Naive thymus-derived CD4-positive, alpha-beta T cell (primary cell): ENCODE data around the gene LITAFD. TPM values are rescaled to one million over a fixed set of nuclear protein-coding genes. Genes with fewer than 3 reads are reported as not detected.
A peak's percentile ranks its signal among the peaks of the same experiment; 100 is the strongest.

ENCODE experiments used
- ATAC-seq: fragments of 150-1000 bp; cut with Tn5 transposase; 2 replicates; pipeline ENCODE4 v1.10.0; 2021; ENCODE audit warnings: mild to moderate bottlenecking, moderate library complexity
- CTCF ChIA-PET: fragments of 350-600 bp; sonication (Branson Sonifier 250); formaldehyde crosslinking; loops from one replicate; lab custom pipeline; 2021; ENCODE audit warnings: antibody characterized with exemption; lab: Charles Lee
- POLR2A ChIA-PET: fragments of 350-600 bp; sonication (Branson Sonifier 250); formaldehyde crosslinking; loops from one replicate; lab custom pipeline; 2021; ENCODE audit warnings: antibody characterized with exemption, inconsistent platforms; lab: Charles Lee
- DNase-seq, 9 donors: peaks; one replicate each; pipeline versions ENCODE4 v3.0.0 to v3.0.0-alpha.2; 2020 to 2022; ENCODE audit warnings: mixed read lengths in 1 of 9
- H3K27ac ChIP-seq: one replicate; pipeline ENCODE4 v1.7.0; 2013; ENCODE audit warnings: mild to moderate bottlenecking, low read depth, low read length, moderate library complexity
- H3K27me3 ChIP-seq, 2 donors: one replicate each; pipeline ENCODE4 v1.7.0; 2013; ENCODE audit warnings: low read length in 2 of 2, mild to moderate bottlenecking in 2 of 2, moderate library complexity in 2 of 2; ENCODE audit not compliant: control insufficient read depth in 2 of 2, insufficient read depth in 2 of 2
- H3K36me3 ChIP-seq, 3 experiments: 1 replicate in 2 of 3; 2 replicates in 1 of 3; pipeline ENCODE4 v1.7.0; 2013; ENCODE audit warnings: low read length in 3 of 3, mild to moderate bottlenecking in 3 of 3, moderate library complexity in 1 of 3; ENCODE audit not compliant: insufficient read depth in 3 of 3, control insufficient read depth in 2 of 3
- H3K4me1 ChIP-seq, 2 donors: one replicate each; pipeline ENCODE4 v1.7.0; 2013; ENCODE audit warnings: low read length in 2 of 2, mild to moderate bottlenecking in 2 of 2, moderate library complexity in 1 of 2; ENCODE audit not compliant: control insufficient read depth in 2 of 2, insufficient read depth in 2 of 2
- H3K4me3 ChIP-seq: 2 replicates; pipeline ENCODE4 v1.7.0; 2013; ENCODE audit warnings: mild to moderate bottlenecking, low read length
- H3K9me3 ChIP-seq, 3 experiments: 1 replicate in 2 of 3; 2 replicates in 1 of 3; pipeline ENCODE4 v1.7.0; 2013; ENCODE audit warnings: low read length in 3 of 3; ENCODE audit not compliant: control insufficient read depth in 2 of 3
- H3K27ac Mint-ChIP-seq, 9 donors: one replicate each; pipeline ENCODE4 v1.8.0; 2020 to 2022; ENCODE audit warnings: mixed read lengths in 9 of 9, mild to moderate bottlenecking in 8 of 9, moderate library complexity in 5 of 9, inconsistent platforms in 2 of 9
- H3K27me3 Mint-ChIP-seq, 5 donors: one replicate each; pipeline ENCODE4 v1.8.0; 2021 to 2022; ENCODE audit warnings: mixed read lengths in 5 of 5, mild to moderate bottlenecking in 1 of 5
- H3K36me3 Mint-ChIP-seq, 5 donors: one replicate each; pipeline ENCODE4 v1.8.0; 2020 to 2022; ENCODE audit warnings: mixed read lengths in 5 of 5, mild to moderate bottlenecking in 3 of 5, inconsistent platforms in 1 of 5
- H3K4me1 Mint-ChIP-seq, 7 donors: one replicate each; pipeline ENCODE4 v1.8.0; 2020 to 2022; ENCODE audit warnings: mixed read lengths in 7 of 7, mild to moderate bottlenecking in 3 of 7, inconsistent platforms in 1 of 7
- H3K4me3 Mint-ChIP-seq, 10 donors: one replicate each; pipeline ENCODE4 v1.8.0; 2020 to 2022; ENCODE audit warnings: mild to moderate bottlenecking in 10 of 10, mixed read lengths in 10 of 10, moderate library complexity in 6 of 10, inconsistent platforms in 2 of 10
- H3K9me3 Mint-ChIP-seq, 11 donors: one replicate each; pipeline ENCODE4 v1.8.0; 2020 to 2022; ENCODE audit warnings: mixed read lengths in 11 of 11, mild to moderate bottlenecking in 4 of 11, inconsistent platforms in 1 of 11, moderate library complexity in 1 of 11
- intact Hi-C, 2 donors: fragments of 100-400 bp; cut with micrococcal nuclease; formaldehyde crosslinking; loops; one replicate each; pipeline ENCODE4 v1.15.1; 2023
- polyA plus RNA-seq, 2 donors: library from polyadenylated mRNA; unstranded; fragments of 300-500 nt; fragmentation: Illumina TruSeq; gene quantifications; one replicate each; pipeline ENCODE4 v1.2.3, GENCODE V29; 2021
- total RNA-seq, 6 experiments: library from RNA in 5 of 6; stranded (reverse) in 5 of 6; gene quantifications; 1 replicate in 5 of 6; 2 replicates in 1 of 6; pipeline ENCODE4 v1.2.3 and lab custom pipeline; 2021 to 2026

The LITAFD gene
- total and polyA plus RNA-seq, 7 experiments from 2014 or later = not detected

DNA sequence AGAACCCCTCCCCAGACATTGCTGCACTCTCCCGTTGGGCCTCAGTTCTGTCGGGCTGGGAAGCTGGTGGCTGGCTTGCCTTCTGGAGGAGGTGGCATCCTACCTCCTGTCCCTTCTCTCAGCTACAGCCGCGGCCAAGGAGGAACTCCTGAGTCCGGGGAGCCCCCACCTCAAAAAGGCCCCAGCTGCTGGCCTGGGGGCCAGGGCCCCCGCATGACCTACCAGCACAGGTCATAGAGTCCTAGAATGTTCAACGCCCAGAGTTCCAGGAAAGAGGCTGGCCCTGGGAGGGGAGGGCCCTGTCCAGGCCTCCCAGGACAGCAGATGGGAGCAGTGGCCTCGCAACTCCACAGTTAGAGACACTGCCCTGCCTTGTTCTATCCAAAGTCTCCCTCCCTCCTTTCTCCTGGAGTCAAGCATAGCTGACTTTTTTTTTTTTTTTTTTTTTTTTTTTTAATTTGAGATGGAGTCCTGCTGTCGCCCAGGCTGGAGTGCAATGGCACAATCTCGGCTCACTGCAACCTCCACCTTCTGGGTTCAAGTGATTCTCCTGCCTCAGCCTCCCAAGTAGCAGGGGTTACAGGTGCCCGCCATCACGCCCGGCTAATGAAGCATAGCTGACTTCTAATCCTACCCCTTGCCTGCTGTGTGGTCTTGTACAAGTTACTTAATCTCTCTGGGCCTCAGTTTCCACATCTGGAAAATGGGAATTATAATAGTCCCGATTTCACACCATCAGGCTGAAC lies 20.4 kb upstream of the LITAFD start:
- Histone ChIP-seq H3K4me1 (no peaks in the 10 kb centered on the region), H3K36me3 (peaks cover 0 to 20% (median 0%) of the 10 kb centered on the region in 3 experiments), H3K4me3 (no peak overlapping the region), H3K27me3 (no peaks in the 10 kb centered on the region), H3K27ac (no peak overlapping the region), H3K9me3 (no peaks in the 10 kb centered on the region)
- Mint-ChIP-seq H3K4me1 (peaks cover 5 to 50% (median 40%) of the 10 kb centered on the region in 7 donors), H3K27me3 (no peaks in the 10 kb centered on the region), H3K4me3 (no peak overlapping the region), H3K27ac (peak overlapping the region in 6 of 9 donors; percentile 22 to 78 (median 39)), H3K9me3 (no peaks in the 10 kb centered on the region), H3K36me3 (peaks cover 0 to 14% (median 3%) of the 10 kb centered on the region in 5 donors)
- ATAC-seq = no peak
- ChIA-PET CTCF (no interaction called here), POLR2A (interaction anchor here (0.6 kb wide), 2 partner anchors 11 to 40 kb away, joined by 3 to 4 read pairs; no protein-coding TSS in a partner anchor)
- no peak for DNase-seq
- intact Hi-C loops = no loop called here

DNA sequence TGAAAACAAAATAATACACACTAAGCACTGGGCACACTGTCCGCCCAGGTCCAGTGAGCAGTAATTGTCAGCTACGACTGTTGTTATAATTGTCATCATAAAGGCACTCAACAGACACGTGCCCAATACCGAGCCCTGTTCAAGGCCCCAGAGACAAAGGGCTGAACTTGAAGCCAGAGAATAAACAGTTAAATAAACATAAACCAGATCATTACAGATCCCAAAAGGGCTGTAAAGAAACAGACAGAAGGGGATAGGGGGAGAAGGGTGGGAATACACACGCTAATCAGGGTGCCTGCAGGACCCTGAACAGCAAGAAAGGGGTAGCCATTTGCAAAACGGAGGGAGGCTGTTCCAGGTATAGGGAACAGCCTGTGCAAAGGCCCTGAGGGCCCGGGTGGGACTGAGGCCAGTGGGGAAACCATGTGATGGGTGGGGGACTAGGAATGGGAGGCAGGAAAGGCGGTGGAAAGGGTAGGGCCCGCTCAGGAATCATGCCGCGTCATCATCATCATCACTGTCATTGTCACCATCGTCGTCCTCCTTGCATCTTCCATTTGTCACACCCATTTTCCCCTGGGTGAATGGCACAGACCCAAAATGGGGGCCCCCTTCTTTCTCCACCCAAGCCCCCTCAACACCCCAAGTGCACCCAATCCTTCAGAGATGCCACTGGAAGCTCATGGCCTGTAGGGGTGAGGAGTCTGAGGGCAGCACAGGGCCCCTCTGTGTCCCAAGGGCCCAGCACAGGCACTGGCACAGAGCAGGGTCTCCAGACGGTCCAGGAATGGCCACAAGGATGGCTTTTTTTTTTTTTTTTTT lies 19.6 kb upstream of the LITAFD start:
- Histone ChIP-seq H3K4me1 (peaks cover 0 to 6% of the 10 kb centered on the region in 2 donors), H3K27me3 (no peaks in the 10 kb centered on the region), H3K36me3 (peaks cover 0 to 16% (median 0%) of the 10 kb centered on the region in 3 experiments), H3K27ac (no peak overlapping the region), H3K4me3 (no peak overlapping the region), H3K9me3 (no peaks in the 10 kb centered on the region)
- Mint-ChIP-seq H3K36me3 (peaks cover 0 to 11% (median 3%) of the 10 kb centered on the region in 5 donors), H3K4me1 (peaks cover 11 to 52% (median 43%) of the 10 kb centered on the region in 7 donors), H3K9me3 (no peaks in the 10 kb centered on the region), H3K4me3 (no peak overlapping the region), H3K27me3 (no peaks in the 10 kb centered on the region), H3K27ac (peak overlapping the region in 5 of 9 donors; percentile 16 to 78 (median 46))
- intact Hi-C loops = no loop called here
- ChIA-PET POLR2A (interaction anchor here (0.6 kb wide), 1 partner anchor 40 kb away, joined by 4 read pairs; no protein-coding TSS in a partner anchor), CTCF (interaction anchor here (0.9 kb wide), 1 partner anchor 12 kb away, joined by 8 read pairs; no protein-coding TSS in a partner anchor)
- ATAC-seq (no peak), DNase-seq (no peak)

DNA sequence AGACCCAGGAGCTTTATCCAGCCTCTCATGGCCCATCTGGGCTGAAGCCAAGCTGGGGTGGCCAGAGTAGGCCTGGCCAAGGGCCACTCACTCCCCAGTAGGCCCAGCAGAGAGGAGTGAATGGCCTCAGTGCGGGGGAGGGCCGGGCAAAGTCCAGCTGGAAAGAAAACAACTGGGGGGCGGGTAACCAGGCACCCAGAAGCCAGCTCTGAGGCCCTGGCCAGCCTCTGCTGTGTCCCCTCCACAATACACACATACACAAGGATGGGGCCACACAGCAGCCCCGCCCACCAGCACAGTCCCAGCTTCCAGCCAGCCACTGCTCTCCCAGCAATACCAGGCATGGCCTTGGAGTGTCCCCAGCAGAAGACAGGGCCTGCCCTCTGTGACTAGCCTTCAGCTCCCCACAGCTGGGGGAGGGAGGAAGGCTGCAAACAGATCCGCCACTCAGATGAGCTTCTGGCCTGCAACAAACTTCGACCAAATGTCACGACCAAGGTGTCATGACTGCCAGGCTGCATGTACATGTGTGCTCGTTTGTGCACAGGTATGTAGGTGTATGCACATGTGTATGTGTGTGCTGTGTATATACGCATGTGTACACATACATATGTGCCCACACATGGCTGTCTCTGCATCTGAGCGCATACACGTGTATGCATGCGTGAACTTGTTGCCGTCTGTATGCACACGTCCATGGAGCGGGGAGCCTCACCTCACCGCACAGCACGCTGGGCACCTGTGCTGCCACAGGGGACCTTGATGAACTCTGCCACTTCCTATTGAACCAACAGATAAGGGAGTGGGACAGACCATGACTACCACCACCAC lies 18.3 kb upstream of the LITAFD start:
- H3K9me3 Mint-ChIP-seq = no peaks in the 10 kb centered on the region
- no peak for ATAC-seq
- H3K4me1 Mint-ChIP-seq = peaks cover 17 to 48% (median 44%) of the 10 kb centered on the region in 7 donors
- intact Hi-C loops = no loop called here
- Histone ChIP-seq H3K4me3 (no peak overlapping the region), H3K4me1 (peaks cover 0 to 6% of the 10 kb centered on the region in 2 donors), H3K36me3 (peaks cover 0 to 6% (median 0%) of the 10 kb centered on the region in 3 experiments), H3K27ac (no peak overlapping the region), H3K9me3 (no peaks in the 10 kb centered on the region), H3K27me3 (no peaks in the 10 kb centered on the region)
- H3K4me3 Mint-ChIP-seq = peak overlapping the region in 2 of 10 donors; percentile 12 to 78
- H3K27me3 Mint-ChIP-seq = no peaks in the 10 kb centered on the region
- peak overlapping the region in 7 of 9 donors; percentile 51 to 83 (median 59) for H3K27ac Mint-ChIP-seq
- H3K36me3 Mint-ChIP-seq = peaks cover 0 to 3% (median 0%) of the 10 kb centered on the region in 5 donors
- POLR2A ChIA-PET = interaction anchor here (1.0 kb wide), 1 partner anchor 14 kb away, joined by 3 read pairs; no protein-coding TSS in a partner anchor
- CTCF ChIA-PET = interaction anchor here (0.9 to 1.3 kb wide), 2 partner anchors 11 to 17 kb away, joined by 5 to 8 read pairs; no protein-coding TSS in a partner anchor
- DNase-seq = no peak

DNA sequence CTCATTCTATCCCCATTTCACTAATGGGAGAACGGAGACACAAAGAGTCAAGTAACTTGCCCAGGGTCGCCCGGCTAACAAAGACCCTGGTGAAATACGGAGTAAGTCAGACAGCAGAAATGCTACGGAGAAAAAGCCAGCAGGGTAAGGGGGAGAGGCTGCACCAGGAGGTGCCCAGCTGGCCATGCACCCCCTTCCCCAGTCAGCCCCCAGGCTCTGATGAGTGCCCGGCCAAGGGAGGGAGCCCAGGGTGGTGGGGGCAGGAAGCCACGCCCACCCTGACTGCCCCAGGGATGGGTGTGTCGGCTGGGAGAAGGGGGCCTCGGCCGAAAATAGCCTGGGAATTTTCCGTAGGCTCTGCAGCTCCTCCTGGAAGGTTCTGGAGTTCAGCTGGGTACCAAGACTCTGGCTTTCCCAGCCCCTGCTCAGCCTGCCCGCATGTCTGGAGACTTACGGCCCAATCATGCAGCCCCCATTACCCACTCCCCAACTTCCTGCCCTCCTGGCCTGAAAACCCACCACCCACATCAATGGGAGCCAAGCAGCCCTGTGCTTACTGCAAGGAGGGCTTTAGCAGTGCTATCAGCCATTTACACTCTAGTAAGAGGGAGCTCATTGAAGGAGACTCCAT lies 17.6 kb upstream of the LITAFD start:
- DNase-seq = no peak

DNA sequence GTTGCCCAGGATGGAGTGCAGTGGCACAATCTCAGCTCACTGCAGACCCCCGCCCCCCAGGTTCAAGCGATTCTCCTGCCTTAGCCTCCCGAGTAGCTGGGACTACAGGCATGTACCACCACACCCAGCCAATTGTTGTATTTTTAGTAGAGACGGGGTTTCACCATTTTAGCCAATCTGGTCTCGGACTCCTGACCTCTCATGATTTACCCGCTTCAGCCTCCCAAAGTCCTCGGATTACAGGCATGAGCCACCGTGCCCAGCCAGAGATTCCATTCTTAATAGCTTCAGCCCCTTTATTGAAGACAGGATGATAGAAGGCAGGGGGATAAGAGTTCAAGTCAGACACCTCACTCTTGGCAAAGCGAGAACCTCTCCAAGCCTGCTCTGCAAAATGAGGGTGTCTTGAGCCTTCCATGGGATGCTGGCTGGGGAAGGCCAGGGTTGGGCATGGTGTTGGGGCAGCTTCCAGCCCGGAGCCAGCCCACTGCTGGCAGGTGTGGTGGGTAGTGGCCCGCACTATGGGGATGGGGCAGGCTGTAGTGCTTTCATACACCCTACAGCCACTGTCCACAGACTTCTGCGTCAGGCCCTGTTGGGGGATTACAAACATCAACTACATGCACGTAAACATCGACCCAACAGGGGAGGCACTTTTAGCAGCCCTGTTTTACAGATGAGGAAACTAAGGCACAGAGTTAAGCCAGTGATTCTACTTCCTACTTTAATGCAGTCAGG lies 16.8 kb upstream of the LITAFD start:
- peaks cover 0 to 2% (median 0%) of the 10 kb centered on the region in 11 donors for H3K9me3 Mint-ChIP-seq
- POLR2A ChIA-PET = no interaction called here
- H3K4me3 Mint-ChIP-seq = peak overlapping the region in 9 of 10 donors; percentile 9 to 97 (median 29)
- no peaks in the 10 kb centered on the region for H3K36me3 ChIP-seq
- H3K27ac ChIP-seq = peak overlapping the region; percentile 4
- H3K27ac Mint-ChIP-seq = peak overlapping the region; percentile 47 to 87 (median 71)
- DNase-seq = no peak
- H3K4me3 ChIP-seq = no peak overlapping the region
- peaks cover 24 to 59% (median 50%) of the 10 kb centered on the region in 7 donors for H3K4me1 Mint-ChIP-seq
- H3K9me3 ChIP-seq = no peaks in the 10 kb centered on the region
- CTCF ChIA-PET = interaction anchor here (1.1 kb wide), 1 partner anchor 15 kb away, joined by 3 read pairs; no protein-coding TSS in a partner anchor
- no peaks in the 10 kb centered on the region for H3K27me3 ChIP-seq
- H3K4me1 ChIP-seq = peaks cover 6% of the 10 kb centered on the region in 2 donors
- no peak for ATAC-seq
- no peaks in the 10 kb centered on the region for H3K27me3 Mint-ChIP-seq
- intact Hi-C loops = loop anchor here in 1 of 2 donors (5.0 kb wide), 4 partner anchors 48 to 1877 kb away; partner anchors contain the start of genes ATF7IP2 and NUBP1
- H3K36me3 Mint-ChIP-seq = no peaks in the 10 kb centered on the region

More for the DNA sequence above, 17.6 kb upstream of the LITAFD start:
- Histone ChIP-seq H3K4me3 (no peak overlapping the region), H3K36me3 (no peaks in the 10 kb centered on the region), H3K4me1 (peaks cover 5 to 6% of the 10 kb centered on the region in 2 donors), H3K9me3 (no peaks in the 10 kb centered on the region), H3K27me3 (no peaks in the 10 kb centered on the region), H3K27ac (peak overlapping the region; percentile 4)
- no peaks in the 10 kb centered on the region for H3K27me3 Mint-ChIP-seq
- ChIA-PET POLR2A (no interaction called here), CTCF (interaction anchor here (1.3 kb wide), 1 partner anchor 16 kb away, joined by 5 read pairs; no protein-coding TSS in a partner anchor)
- peaks cover 0 to 2% (median 0%) of the 10 kb centered on the region in 11 donors for H3K9me3 Mint-ChIP-seq
- peak overlapping the region in 3 of 10 donors; percentile 12 to 78 (median 29) for H3K4me3 Mint-ChIP-seq
- H3K36me3 Mint-ChIP-seq = no peaks in the 10 kb centered on the region
- intact Hi-C loops = loop anchor here in 1 of 2 donors (5.0 kb wide), 4 partner anchors 47 to 1878 kb away; partner anchors contain the start of genes ATF7IP2 and NUBP1
- no peak for ATAC-seq
- H3K4me1 Mint-ChIP-seq = peaks cover 24 to 54% (median 48%) of the 10 kb centered on the region in 7 donors
- peak overlapping the region; percentile 18 to 87 (median 71) for H3K27ac Mint-ChIP-seq
